IMR-90 (cell line): ENCODE measurements around the gene HCRTR1. TPM values are rescaled to one million over a fixed set of nuclear protein-coding genes. Genes with fewer than 3 reads are reported as not detected.

Experiments
- ATAC-seq: fragments of 200-7000 bp; cut with Tn5 transposase; 2 replicates; pipeline ENCODE4 v1.9.1; 2020; ENCODE audit warnings: low read depth, mild to moderate bottlenecking, moderate library complexity
- BruUV-seq: library from RNA; stranded (reverse); fragments of 400-500 nt; replicated peaks from 2 replicates; lab custom pipeline; 2021; lab: Mats Ljungman, UMichigan
- CTCF ChIA-PET: fragments of 300-600 bp; formaldehyde crosslinking; extraction: SDS; loops from one replicate; lab custom pipeline; 2021; ENCODE audit warnings: antibody characterized with exemption; lab: Yijun Ruan, JAX
- POLR2A ChIA-PET: fragments of 300-600 bp; sonication (Branson Sonifier 250); formaldehyde crosslinking; loops from one replicate; lab custom pipeline; 2022; ENCODE audit warnings: antibody characterized with exemption; ENCODE audit not compliant: unreplicated experiment; lab: Charles Lee
- DNase-seq: peaks from one replicate; pipeline ENCODE4 v3.0.0; 2013
- H2AFZ ChIP-seq: replicated peaks from 2 replicates; pipeline ENCODE3; 2013; ENCODE audit warnings: low read length, mild to moderate bottlenecking; ENCODE audit not compliant: poor library complexity
- H2AK5ac ChIP-seq: 2 replicates; pipeline ENCODE4 v1.6.1; 2013; ENCODE audit warnings: low read depth, low read length, inconsistent platforms
- H2AK9ac ChIP-seq: replicated peaks from 2 replicates; pipeline ENCODE3; 2013; ENCODE audit warnings: mild to moderate bottlenecking, low read depth, low read length, moderate library complexity; ENCODE audit not compliant: poor library complexity
- H2BK120ac ChIP-seq: 2 replicates; pipeline ENCODE4 v1.6.1; 2013; ENCODE audit warnings: low read depth, low read length, inconsistent platforms
- H2BK15ac ChIP-seq: 3 replicates; pipeline ENCODE4 v1.6.1; 2013; ENCODE audit warnings: low read depth, low read length, inconsistent platforms
- H2BK20ac ChIP-seq: 2 replicates; pipeline ENCODE4 v1.6.1; 2013; ENCODE audit warnings: low read depth, mild to moderate bottlenecking, inconsistent platforms, low read length, moderate library complexity
- H2BK5ac ChIP-seq: 2 replicates; pipeline ENCODE4 v1.6.1; 2013; ENCODE audit warnings: mild to moderate bottlenecking, low read depth, low read length, inconsistent platforms; ENCODE audit not compliant: poor library complexity, severe bottlenecking
- H3K14ac ChIP-seq: replicated peaks from 2 replicates; pipeline ENCODE4 v1.6.1; 2013; ENCODE audit warnings: low read depth, low read length, inconsistent platforms
- H3K18ac ChIP-seq: 2 replicates; pipeline ENCODE4 v1.6.1; 2013; ENCODE audit warnings: low read depth, low read length, control low read depth
- H3K23ac ChIP-seq: 2 replicates; pipeline ENCODE4 v1.6.1; 2013; ENCODE audit warnings: low read depth, low read length, inconsistent platforms
- H3K27ac ChIP-seq: 2 replicates; pipeline ENCODE4 v1.5.1; 2013; ENCODE audit warnings: mild to moderate bottlenecking, control low read depth, low read length; ENCODE audit not compliant: insufficient read depth
- H3K27me3 ChIP-seq: 2 replicates; pipeline ENCODE4 v1.6.1; 2013; ENCODE audit warnings: low read length; ENCODE audit not compliant: control insufficient read depth, insufficient read depth
- H3K36me3 ChIP-seq: 2 replicates; pipeline ENCODE4 v1.6.1; 2013; ENCODE audit warnings: low read length, mixed read lengths; ENCODE audit not compliant: control insufficient read depth, insufficient read depth
- H3K4ac ChIP-seq: 2 replicates; pipeline ENCODE4 v1.6.1; 2013; ENCODE audit warnings: low read depth, low read length, inconsistent platforms
- H3K4me1 ChIP-seq: 2 replicates; pipeline ENCODE4 v1.6.1; 2013; ENCODE audit warnings: low read length, mixed read lengths; ENCODE audit not compliant: control insufficient read depth, insufficient read depth
- H3K4me2 ChIP-seq: 2 replicates; pipeline ENCODE4 v1.6.1; 2013; ENCODE audit warnings: low read depth, mild to moderate bottlenecking, control low read depth, low read length, moderate library complexity
- H3K4me3 ChIP-seq: 2 replicates; pipeline ENCODE4 v1.5.1; 2013; ENCODE audit warnings: low read depth, mild to moderate bottlenecking, control low read depth, low read length, moderate library complexity; ENCODE audit not compliant: insufficient read depth
- H3K56ac ChIP-seq: 2 replicates; pipeline ENCODE4 v1.6.1; 2013; ENCODE audit warnings: low read length, inconsistent platforms; ENCODE audit not compliant: insufficient read depth; ENCODE audit errors: extremely low read depth
- H3K79me1 ChIP-seq, 2 experiments: 2 replicates each; pipeline ENCODE4 v1.6.1; 2013; ENCODE audit warnings: low read length in 2 of 2, inconsistent platforms in 1 of 2, low read depth in 1 of 2
- H3K9ac ChIP-seq: 2 replicates; pipeline ENCODE4 v1.6.1; 2013; ENCODE audit warnings: low read depth, low read length, control low read depth
- H3K9me1 ChIP-seq: 2 replicates; pipeline ENCODE4 v1.6.1; 2013; ENCODE audit warnings: low read length, inconsistent platforms; ENCODE audit not compliant: insufficient read depth
- H3K9me3 ChIP-seq: 2 replicates; pipeline ENCODE4 v1.6.1; 2013; ENCODE audit warnings: low read length; ENCODE audit not compliant: control insufficient read depth, insufficient read depth
- H4K20me1 ChIP-seq: 2 replicates; pipeline ENCODE4 v1.6.1; 2013; ENCODE audit warnings: low read length, inconsistent platforms; ENCODE audit not compliant: insufficient read depth
- H4K5ac ChIP-seq: 2 replicates; pipeline ENCODE4 v1.6.1; 2013; ENCODE audit warnings: mild to moderate bottlenecking, low read depth, low read length, control low read depth
- H4K8ac ChIP-seq, 2 experiments: 2 replicates each; pipeline ENCODE4 v1.6.1; 2013; ENCODE audit warnings: low read depth in 2 of 2, low read length in 2 of 2, control low read depth in 1 of 2, inconsistent platforms in 1 of 2
- H4K91ac ChIP-seq: 2 replicates; pipeline ENCODE4 v1.6.1; 2013; ENCODE audit warnings: low read depth, low read length, inconsistent platforms; ENCODE audit not compliant: insufficient read depth
- BHLHE40 ChIP-seq: fragments of 150-350 bp; IDR thresholded peaks from 2 replicates; pipeline ENCODE4 v1.6.1; 2016; ENCODE audit warnings: mild to moderate bottlenecking, low read depth, low read length
- CTCF ChIP-seq: conservative IDR thresholded peaks from 2 replicates; pipeline ENCODE4 v1.5.1; 2012; ENCODE audit warnings: mild to moderate bottlenecking, low read depth, low read length, improper control_type of control experiment
- ELK1 ChIP-seq: fragments of 150-350 bp; IDR thresholded peaks from 2 replicates; pipeline ENCODE4 v1.6.1; 2016; ENCODE audit warnings: low read depth, mild to moderate bottlenecking, low read length, moderate library complexity, borderline replicate concordance
- MAFK ChIP-seq: IDR thresholded peaks from 2 replicates; pipeline ENCODE4 v1.6.1; 2012; ENCODE audit warnings: low read depth, low read length, improper control_type of control experiment
- WGBS, 2 experiments: methylation state at CpG; one replicate each; pipeline versions ENCODE4 v1.1.5 to v1.1.7; 2013; ENCODE audit warnings: missing lambda C conversion rate in 2 of 2; ENCODE audit not compliant: insufficient read length in 1 of 2; ENCODE audit errors: extremely low coverage in 2 of 2; 5-methylcytosine and 5-hydroxymethylcytosine counted together
- dilution Hi-C: fragments of 300-500 bp; cut with HindIII; formaldehyde crosslinking; loops from one replicate; pipeline ENCODE4 v1.14.3; 2018; ENCODE audit warnings: low sequenced_read_pairs; ENCODE audit not compliant: unreplicated experiment
- in situ Hi-C: fragments of 300-500 bp; cut with MboI; formaldehyde crosslinking; loops from 3 replicates; pipeline ENCODE4 v1.14.3; 2019; ENCODE audit warnings: low sequenced_read_pairs, inconsistent platforms, mixed read lengths
- intact Hi-C: fragments of 100-400 bp; cut with micrococcal nuclease; formaldehyde crosslinking; loops from 2 replicates; pipeline ENCODE4 v1.10.0; 2022
- polyA plus RNA-seq, 3 experiments: library from polyadenylated mRNA; depleted of rRNA; stranded (reverse); fragments of >200 nt; gene quantifications; 2 replicates each; pipeline ENCODE4 v1.2.3, GENCODE V29; 2012; ENCODE audit warnings: low replicate concordance in 1 of 3
- total RNA-seq: library from RNA; depleted of rRNA; stranded (reverse); fragments of >200 nt; gene quantifications from 2 replicates; pipeline ENCODE4 v1.2.3, GENCODE V29; 2012

Gene HCRTR1
- total and polyA plus RNA-seq, 2 of the 4 experiments (the other 2 are of a cell fraction), result not detected

DNA sequence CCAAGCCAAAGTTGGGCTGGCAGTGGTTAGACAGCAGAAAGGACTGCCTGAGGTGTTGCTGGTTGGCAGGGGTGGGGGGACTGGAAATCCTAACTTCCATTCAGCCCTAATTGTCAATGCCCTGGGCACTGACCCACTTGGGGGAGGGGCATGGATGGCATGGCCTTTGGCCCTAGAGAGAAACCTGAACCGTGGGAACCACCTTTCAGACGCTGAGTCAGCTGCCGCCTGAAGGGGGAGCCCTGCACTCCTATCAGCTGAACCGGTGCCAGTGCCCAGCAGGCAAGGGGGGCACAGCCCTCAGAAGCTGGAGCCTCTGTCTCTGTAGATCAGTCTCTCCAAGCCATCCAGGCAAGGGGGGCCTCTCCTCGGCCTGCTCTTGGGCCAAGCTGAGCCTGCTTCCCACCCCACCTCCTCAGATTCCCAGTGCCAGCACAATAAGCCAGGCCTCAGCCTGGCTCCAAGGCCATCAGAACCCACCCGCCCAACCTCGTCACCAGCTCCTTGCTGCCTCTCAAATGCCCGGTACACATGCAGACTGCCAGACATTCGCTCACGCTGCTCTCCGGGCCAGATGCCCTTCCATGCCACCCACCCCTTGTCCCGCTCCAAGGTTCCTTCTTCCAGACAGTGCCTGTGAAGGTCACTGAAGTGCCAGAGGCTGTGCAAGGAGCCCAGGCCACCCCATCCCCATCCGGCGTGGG is 29.6 kb upstream of the HCRTR1 start:
- Histone ChIP-seq H4K20me1 (no peaks in the 10 kb centered on the region), H3K18ac (no peak overlapping the region), H3K27ac (no peak overlapping the region), H2AFZ (peak overlapping the region; percentile 52), H2BK120ac (no peak overlapping the region), H3K4ac (no peak overlapping the region), H3K4me3 (no peak overlapping the region), H3K9ac (no peak overlapping the region), H3K56ac (no peak overlapping the region), H3K27me3 (peaks cover 19% of the 10 kb centered on the region), H3K14ac (no peak overlapping the region), H2BK20ac (no peak overlapping the region), H2AK9ac (peak overlapping the region; percentile 34), H2AK5ac (no peak overlapping the region), H3K23ac (no peak overlapping the region), H3K4me2 (no peak overlapping the region), H4K5ac (no peak overlapping the region), H2BK5ac (no peak overlapping the region), H4K8ac (no peak overlapping the region), H3K4me1 (peaks cover 7% of the 10 kb centered on the region; the same call in 1 of the 2 replicates), H3K79me1 (no peaks in the 10 kb centered on the region), H2BK15ac (no peak overlapping the region), H3K9me3 (no peaks in the 10 kb centered on the region), H3K36me3 (no peaks in the 10 kb centered on the region), H4K91ac (no peak overlapping the region), H3K9me1 (peaks cover 3% of the 10 kb centered on the region; the same call in 1 of the 2 replicates)
- ATAC-seq, result peak; percentile 67
- TF ChIP-seq BHLHE40 (no peak), MAFK (peak; percentile 48), ELK1 (no peak), CTCF (peak; percentile 53)
- WGBS, 2 experiments, result 61% methylated on average over 9 of the region's 14 CpGs; no CpG with 5 or more reads in 1 of the 2 experiments
- intact Hi-C loops (no loop called here), in situ Hi-C loops (no loop called here), dilution Hi-C loops (no loop called here)
- ChIA-PET POLR2A (interaction anchor here (0.6 kb wide), 1 partner anchor 14 kb away, joined by 30 read pairs; no protein-coding TSS in a partner anchor), CTCF (interaction anchor here (1.0 to 1.2 kb wide), 3 partner anchors 9 to 91 kb away, joined by 3 to 4 read pairs (median 3); no protein-coding TSS in a partner anchor)
- DNase-seq, result no peak
- BruUV-seq, result no TSS peak
